Cardiac fibroblast (primary cell): ENCODE results near the gene POLR3G.

ENCODE experiments used
- DNase-seq, 2 donors: peaks; one replicate each; pipeline versions ENCODE4 v3.0.0 to v3.0.0-alpha.2; 2010; ENCODE audit warnings: low read depth in 2 of 2
- H3K4me3 ChIP-seq, 2 donors: replicated peaks in 1 of 2; 1 replicate in 1 of 2; 2 replicates in 1 of 2; pipeline ENCODE4 v1.5.1; 2011; ENCODE audit warnings: low read depth in 2 of 2, low read length in 2 of 2, mild to moderate bottlenecking in 2 of 2, moderate library complexity in 1 of 2
- CTCF ChIP-seq: IDR thresholded peaks from one replicate; pipeline ENCODE4 v1.5.1; 2011; ENCODE audit warnings: low read depth, mild to moderate bottlenecking, low read length, inconsistent platforms

POLR3G gene

DNA sequence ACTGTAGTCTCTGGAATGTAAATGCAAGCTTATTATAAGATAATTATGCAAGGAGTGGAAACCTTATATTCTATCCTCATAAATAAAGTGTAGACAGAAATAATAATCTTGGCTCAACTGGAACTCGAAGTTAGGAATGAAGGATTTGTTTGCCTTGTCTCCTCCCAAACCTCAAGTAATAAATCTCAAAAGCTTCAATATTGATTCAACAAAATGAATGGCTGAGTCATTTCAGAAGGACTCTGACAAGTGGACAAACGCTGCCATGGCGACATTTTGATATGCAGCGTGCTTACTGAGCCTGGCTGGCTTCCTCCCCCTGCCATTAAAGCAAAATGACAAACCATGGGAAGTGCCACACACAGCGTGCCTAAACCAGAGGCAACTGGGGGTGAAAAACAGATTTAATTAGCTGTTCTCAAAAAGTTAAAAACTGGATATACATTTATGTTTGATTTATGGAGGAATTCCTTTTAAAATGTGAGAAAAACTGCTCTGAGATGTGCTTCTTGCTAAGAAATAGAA lies 73.5 kb downstream of the POLR3G start:
- no peak overlapping the region for H3K4me3 ChIP-seq
- DNase-seq, result no peak
- no peak for TF ChIP-seq CTCF

DNA sequence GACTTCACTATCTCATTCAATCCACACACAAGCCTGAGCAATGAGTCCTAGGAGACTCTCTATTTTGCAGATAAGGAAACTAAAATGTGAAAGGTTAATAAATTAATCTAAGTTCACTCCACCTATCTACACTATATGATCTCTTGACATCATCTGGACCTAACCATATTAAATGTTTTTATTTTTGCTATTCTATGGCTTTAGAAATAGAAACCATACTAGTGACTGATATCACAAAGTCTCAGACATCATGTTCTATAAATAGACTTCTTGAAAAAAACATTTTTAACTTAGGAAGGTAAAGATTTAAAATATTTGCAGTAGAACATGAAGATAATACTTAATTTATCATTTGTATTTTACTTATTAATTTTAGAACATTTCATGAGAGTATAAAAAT lies 74.6 kb downstream of the POLR3G start:
- no peak overlapping the region for H3K4me3 ChIP-seq
- DNase-seq, result no peak
- TF ChIP-seq CTCF, result no peak

GRCh38 chr5:90549729-90550275 lies 75.1 kb downstream of the POLR3G start:
- TF ChIP-seq CTCF, result no peak
- no peak overlapping the region for H3K4me3 ChIP-seq
- DNase-seq, result no peak

DNA sequence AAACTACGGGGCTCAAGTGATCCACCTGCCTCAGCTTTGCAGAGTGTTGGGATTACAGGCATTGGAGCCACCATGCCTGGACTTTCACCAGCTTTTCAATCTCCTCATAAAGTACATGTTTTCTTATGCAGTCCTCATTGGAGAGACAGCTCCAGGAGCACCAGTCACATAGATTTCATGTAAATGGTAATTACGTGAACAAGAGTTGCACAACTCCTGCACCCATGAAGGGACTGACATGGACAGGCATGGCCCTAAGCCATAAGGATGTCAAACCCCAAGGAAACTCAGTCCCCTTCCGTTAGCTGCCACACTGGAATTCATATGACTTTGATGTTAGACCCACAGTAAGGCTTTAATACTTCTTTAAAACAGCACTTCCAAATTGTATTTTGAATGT lies 76.3 kb downstream of the POLR3G start:
- DNase-seq, result no peak
- no peak for TF ChIP-seq CTCF
- no peak overlapping the region for H3K4me3 ChIP-seq

- no peak overlapping the region for H3K4me3 ChIP-seq
- no peak for DNase-seq
- TF ChIP-seq CTCF, result no peak
These were observed 76.7 kb downstream of the POLR3G start for GRCh38 chr5:90551376-90551775.

DNA sequence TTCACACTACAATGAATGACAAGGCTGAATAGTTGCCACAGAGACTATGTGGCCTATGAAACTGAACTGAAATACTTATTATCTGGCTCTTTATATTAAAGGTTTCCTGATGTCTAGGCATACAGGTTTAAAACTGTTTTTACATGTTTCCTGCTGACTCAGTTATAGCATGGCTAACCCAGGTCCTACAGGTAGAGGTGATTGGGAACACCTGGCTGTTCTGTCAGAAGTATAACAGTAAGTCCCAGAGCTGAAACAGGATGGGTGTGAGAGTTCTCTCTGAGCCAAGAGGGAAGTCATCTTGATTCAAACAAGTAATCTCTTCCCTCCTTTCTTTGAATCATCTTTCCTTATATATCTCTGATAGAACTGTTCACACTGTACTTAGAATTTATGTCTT lies 79.0 kb downstream of the POLR3G start:
- TF ChIP-seq CTCF, result no peak
- H3K4me3 ChIP-seq, result no peak overlapping the region
- DNase-seq, result no peak
